Type B pancreatic cell (in vitro differentiated cells): Measurements from ENCODE around the gene RETREG2. TPM values are rescaled to one million over a fixed set of nuclear protein-coding genes. Genes with fewer than 3 reads are reported as not detected.
A peak's percentile ranks its signal among the peaks of the same experiment; 100 is the strongest.

Experiments used
- DNase-seq: peaks from one replicate; pipeline ENCODE4 v3.0.0; 2021; ENCODE audit warnings: mixed read lengths; ENCODE audit not compliant: unreplicated experiment; ENCODE audit errors: extremely low spot score
- H3K27ac Mint-ChIP-seq: 2 replicates; pipeline ENCODE4 v1.8.0; 2021; ENCODE audit warnings: mild to moderate bottlenecking, mixed read lengths
- H3K27me3 Mint-ChIP-seq: 2 replicates; pipeline ENCODE4 v1.8.0; 2021; ENCODE audit warnings: mixed read lengths
- H3K36me3 Mint-ChIP-seq: 2 replicates; pipeline ENCODE4 v1.8.0; 2021; ENCODE audit warnings: mixed read lengths
- H3K4me1 Mint-ChIP-seq: one replicate; pipeline ENCODE4 v1.8.0; 2021; ENCODE audit warnings: mixed read lengths; ENCODE audit not compliant: unreplicated experiment
- H3K4me3 Mint-ChIP-seq: 2 replicates; pipeline ENCODE4 v1.8.0; 2021; ENCODE audit warnings: mild to moderate bottlenecking, mixed read lengths
- H3K9me3 Mint-ChIP-seq: 2 replicates; pipeline ENCODE4 v1.8.0; 2021; ENCODE audit warnings: mixed read lengths
- CTCF ChIP-seq: fragments of 200-600 bp; sonication (generic); conservative IDR thresholded peaks from 2 replicates; pipeline ENCODE4 v1.5.0; 2021; ENCODE audit warnings: antibody characterized with exemption, mild to moderate bottlenecking
- total RNA-seq: library from RNA; stranded (reverse); gene quantifications from 2 replicates; pipeline ENCODE4 v1.2.1, GENCODE V29; 2021; ENCODE audit warnings: low replicate concordance

RETREG2 gene
- total RNA-seq, 1 donor from 2014 or later, result 88.7 TPM

GRCh38 chr2:219223831-219224610 is 45.9 kb downstream of the RETREG2 start:
- no peaks in the 10 kb centered on the region for H3K27me3 Mint-ChIP-seq
- H3K9me3 Mint-ChIP-seq, result no peaks in the 10 kb centered on the region
- no peak for TF ChIP-seq CTCF
- peaks cover 20% of the 10 kb centered on the region for H3K36me3 Mint-ChIP-seq
- DNase-seq, result no peak
- no peak overlapping the region for H3K27ac Mint-ChIP-seq
- peaks cover 18% of the 10 kb centered on the region for H3K4me1 Mint-ChIP-seq
- no peak overlapping the region for H3K4me3 Mint-ChIP-seq

GRCh38 chr2:219225350-219225749 is 47.3 kb downstream of the RETREG2 start:
- H3K4me3 Mint-ChIP-seq, result peak overlapping the region; percentile 18
- no peak overlapping the region for H3K27ac Mint-ChIP-seq
- peaks cover 17% of the 10 kb centered on the region for H3K4me1 Mint-ChIP-seq
- TF ChIP-seq CTCF, result no peak
- peaks cover 21% of the 10 kb centered on the region for H3K36me3 Mint-ChIP-seq
- no peaks in the 10 kb centered on the region for H3K27me3 Mint-ChIP-seq
- H3K9me3 Mint-ChIP-seq, result no peaks in the 10 kb centered on the region
- DNase-seq, result no peak

GRCh38 chr2:219228041-219228910 is 50.2 kb downstream of the RETREG2 start:
- Mint-ChIP-seq H3K36me3 (peaks cover 16% of the 10 kb centered on the region), H3K27ac (peak overlapping the region; percentile 51), H3K27me3 (no peaks in the 10 kb centered on the region), H3K4me1 (peaks cover 20% of the 10 kb centered on the region), H3K4me3 (peak overlapping the region; percentile 84), H3K9me3 (no peaks in the 10 kb centered on the region)
- no peak for TF ChIP-seq CTCF
- no peak for DNase-seq

- TF ChIP-seq CTCF, result no peak
- Mint-ChIP-seq H3K27ac (peak overlapping the region; percentile 51), H3K4me1 (peaks cover 20% of the 10 kb centered on the region), H3K4me3 (peak overlapping the region; percentile 84), H3K36me3 (peaks cover 16% of the 10 kb centered on the region), H3K27me3 (no peaks in the 10 kb centered on the region), H3K9me3 (no peaks in the 10 kb centered on the region)
- DNase-seq, result no peak
Observed at GRCh38 chr2:219228911-219229304, 50.8 kb downstream of the RETREG2 start.

GRCh38 chr2:219229305-219230058 is 51.4 kb downstream of the RETREG2 start, which contains the start of the genes ANKZF1 and ATG9A:
ANKZF1 (plus strand) TSS chr2:219229806; CDS start chr2:219230258, 452 bp downstream.
ATG9A (minus strand) TSS chr2:219229636; CDS start chr2:219228024, 1,612 bp downstream.
- Mint-ChIP-seq H3K4me1 (peaks cover 20% of the 10 kb centered on the region), H3K27me3 (no peaks in the 10 kb centered on the region), H3K4me3 (peak within 1 kb of the TSS; percentile 100), H3K27ac (peak within 1 kb of the TSS; percentile 100), H3K36me3 (peaks cover 19% of the 10 kb centered on the region), H3K9me3 (no peaks in the 10 kb centered on the region)
- no peak for TF ChIP-seq CTCF
- peak; percentile 97 for DNase-seq
